ENCODE results near the gene PDHA1. TPM values are rescaled to one million over a fixed set of nuclear protein-coding genes. Genes with fewer than 3 reads are reported as not detected.

PDHA1 gene
- total and polyA plus RNA-seq, 2 of the 4 experiments (the other 2 are of a cell fraction), result 53.9 to 141 TPM

- dilution Hi-C loops (cut with HindIII; ENCODE audit: low sequenced_read_pairs, unreplicated experiment), result no loop called here
- Histone ChIP-seq H3K4me1 (ENCODE audit: control insufficient read depth, insufficient read depth, low read length) (no peaks in the 10 kb centered on the region), H2AK5ac (ENCODE audit: low read depth, low read length) (no peak overlapping the region), H3K36me3 (ENCODE audit: control insufficient read depth, insufficient read depth, low read length) (no peaks in the 10 kb centered on the region), H3K4ac (ENCODE audit: low read depth, low read length) (no peak overlapping the region), H2AK9ac (replicated peaks; ENCODE audit: low read depth, low read length, poor library complexity) (peak overlapping the region; percentile 28), H3K9me3 (ENCODE audit: control insufficient read depth, insufficient read depth, low read length) (no peaks in the 10 kb centered on the region; the same call in 1 of the 2 replicates), H3K79me1 (ENCODE audit: low read depth in 1 of 2, low read length in 2 of 2) (no peaks in the 10 kb centered on the region), H4K91ac (ENCODE audit: insufficient read depth, low read depth, low read length) (no peak overlapping the region), H2AFZ (replicated peaks; ENCODE audit: low read length, poor library complexity) (no peak overlapping the region), H3K23ac (ENCODE audit: low read depth, low read length) (no peak overlapping the region), H3K4me3 (ENCODE audit: insufficient read depth, low read depth, low read length) (no peak overlapping the region), H3K18ac (ENCODE audit: low read depth, low read length) (no peak overlapping the region), H3K9me1 (ENCODE audit: insufficient read depth, low read length) (no peaks in the 10 kb centered on the region), H3K4me2 (ENCODE audit: low read depth, low read length) (no peak overlapping the region), H3K9ac (ENCODE audit: low read depth, low read length) (no peak overlapping the region), H4K20me1 (ENCODE audit: insufficient read depth, low read length) (no peaks in the 10 kb centered on the region), H2BK20ac (ENCODE audit: low read depth, low read length) (no peak overlapping the region), H2BK5ac (ENCODE audit: low read depth, low read length, poor library complexity, severe bottlenecking) (no peak overlapping the region), H3K27ac (ENCODE audit: insufficient read depth, low read length) (no peak overlapping the region), H3K14ac (replicated peaks; ENCODE audit: low read depth, low read length) (no peak overlapping the region), H2BK120ac (ENCODE audit: low read depth, low read length) (no peak overlapping the region), H4K8ac (ENCODE audit: low read depth in 2 of 2, low read length in 2 of 2) (no peak overlapping the region), H2BK15ac (ENCODE audit: low read depth, low read length) (no peak overlapping the region), H3K56ac (ENCODE audit: extremely low read depth, insufficient read depth, low read length) (no peak overlapping the region), H4K5ac (ENCODE audit: low read depth, low read length) (no peak overlapping the region), H3K27me3 (ENCODE audit: control insufficient read depth, insufficient read depth, low read length) (peaks cover 2% of the 10 kb centered on the region; the same call in 1 of the 2 replicates)
- POLR2A ChIA-PET (ENCODE audit: unreplicated experiment), result interaction anchor here (0.6 kb wide), 1 partner anchor 1284 kb away, joined by 3 read pairs; no protein-coding TSS in a partner anchor
- TF ChIP-seq CHD1 (IDR thresholded peaks at IDR 0.05; ENCODE audit: low read depth, low read length), result no peak
- TF ChIP-seq, protein P1, sequence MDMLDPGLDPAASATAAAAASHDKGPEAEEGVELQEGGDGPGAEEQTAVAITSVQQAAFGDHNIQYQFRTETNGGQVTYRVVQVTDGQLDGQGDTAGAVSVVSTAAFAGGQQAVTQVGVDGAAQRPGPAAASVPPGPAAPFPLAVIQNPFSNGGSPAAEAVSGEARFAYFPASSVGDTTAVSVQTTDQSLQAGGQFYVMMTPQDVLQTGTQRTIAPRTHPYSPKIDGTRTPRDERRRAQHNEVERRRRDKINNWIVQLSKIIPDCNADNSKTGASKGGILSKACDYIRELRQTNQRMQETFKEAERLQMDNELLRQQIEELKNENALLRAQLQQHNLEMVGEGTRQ (IDR thresholded peaks at IDR 0.05; ENCODE audit: low read depth, low read length), result no peak
- no peak for TF ChIP-seq BHLHE40 (IDR thresholded peaks at IDR 0.05; ENCODE audit: low read depth, low read length)
- TF ChIP-seq, protein P2, sequence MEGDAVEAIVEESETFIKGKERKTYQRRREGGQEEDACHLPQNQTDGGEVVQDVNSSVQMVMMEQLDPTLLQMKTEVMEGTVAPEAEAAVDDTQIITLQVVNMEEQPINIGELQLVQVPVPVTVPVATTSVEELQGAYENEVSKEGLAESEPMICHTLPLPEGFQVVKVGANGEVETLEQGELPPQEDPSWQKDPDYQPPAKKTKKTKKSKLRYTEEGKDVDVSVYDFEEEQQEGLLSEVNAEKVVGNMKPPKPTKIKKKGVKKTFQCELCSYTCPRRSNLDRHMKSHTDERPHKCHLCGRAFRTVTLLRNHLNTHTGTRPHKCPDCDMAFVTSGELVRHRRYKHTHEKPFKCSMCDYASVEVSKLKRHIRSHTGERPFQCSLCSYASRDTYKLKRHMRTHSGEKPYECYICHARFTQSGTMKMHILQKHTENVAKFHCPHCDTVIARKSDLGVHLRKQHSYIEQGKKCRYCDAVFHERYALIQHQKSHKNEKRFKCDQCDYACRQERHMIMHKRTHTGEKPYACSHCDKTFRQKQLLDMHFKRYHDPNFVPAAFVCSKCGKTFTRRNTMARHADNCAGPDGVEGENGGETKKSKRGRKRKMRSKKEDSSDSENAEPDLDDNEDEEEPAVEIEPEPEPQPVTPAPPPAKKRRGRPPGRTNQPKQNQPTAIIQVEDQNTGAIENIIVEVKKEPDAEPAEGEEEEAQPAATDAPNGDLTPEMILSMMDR (conservative IDR thresholded peaks at IDR 0.05; ENCODE audit: low read depth, low read length), result no peak
- TF ChIP-seq CEBPB (IDR thresholded peaks at IDR 0.05; ENCODE audit: low read depth, low read length), result no peak
- TF ChIP-seq MAZ (IDR thresholded peaks at IDR 0.05; ENCODE audit: borderline replicate concordance, low read depth, low read length), result no peak
- no peak for TF ChIP-seq RAD21 (IDR thresholded peaks at IDR 0.05; ENCODE audit: low read length)
- no peak for TF ChIP-seq RCOR1 (IDR thresholded peaks at IDR 0.05; ENCODE audit: insufficient replicate concordance, low read length)
- TF ChIP-seq FOS (IDR thresholded peaks at IDR 0.05; ENCODE audit: low read depth, low read length), result no peak
- no peak for TF ChIP-seq MAFK (IDR thresholded peaks at IDR 0.05; ENCODE audit: low read depth, low read length)
- TF ChIP-seq NFE2L2 (IDR thresholded peaks at IDR 0.05; ENCODE audit: low read depth, low read length), result no peak
- TF ChIP-seq, protein P3, sequence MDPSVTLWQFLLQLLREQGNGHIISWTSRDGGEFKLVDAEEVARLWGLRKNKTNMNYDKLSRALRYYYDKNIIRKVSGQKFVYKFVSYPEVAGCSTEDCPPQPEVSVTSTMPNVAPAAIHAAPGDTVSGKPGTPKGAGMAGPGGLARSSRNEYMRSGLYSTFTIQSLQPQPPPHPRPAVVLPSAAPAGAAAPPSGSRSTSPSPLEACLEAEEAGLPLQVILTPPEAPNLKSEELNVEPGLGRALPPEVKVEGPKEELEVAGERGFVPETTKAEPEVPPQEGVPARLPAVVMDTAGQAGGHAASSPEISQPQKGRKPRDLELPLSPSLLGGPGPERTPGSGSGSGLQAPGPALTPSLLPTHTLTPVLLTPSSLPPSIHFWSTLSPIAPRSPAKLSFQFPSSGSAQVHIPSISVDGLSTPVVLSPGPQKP (IDR thresholded peaks at IDR 0.05; ENCODE audit: borderline replicate concordance, low read depth, low read length), result no peak
- TF ChIP-seq RFX5 (IDR thresholded peaks at IDR 0.05; ENCODE audit: low read depth, low read length), result no peak
- TF ChIP-seq POLR2A (IDR thresholded peaks at IDR 0.05; ENCODE audit: low read depth, low read length), result no peak
- no peak for TF ChIP-seq SMC3 (IDR thresholded peaks at IDR 0.05; ENCODE audit: low read depth, low read length)
- DNase-seq (no peak), ATAC-seq (ENCODE audit: low read depth) (no peak)
- WGBS, 2 experiments (ENCODE audit: extremely low coverage in 2 of 2, insufficient read length in 1 of 2), result 66% methylated on average over 3 of the region's 9 CpGs; no CpG with 5 or more reads in 1 of the 2 experiments
- in situ Hi-C loops (cut with MboI; ENCODE audit: low sequenced_read_pairs), result loop anchor here (25.0 kb wide), 1 partner anchor 681 kb away; no protein-coding TSS in a partner anchor
- BruUV-seq (replicated peaks), result no TSS peak
- CTCF ChIA-PET, result no interaction called here
- intact Hi-C loops (cut with micrococcal nuclease), result no loop called here
Measured at GRCh38 chrX:19381326-19381725, 37.6 kb downstream of the PDHA1 start.

Measured in IMR-90 (cell line).